Panc1 (cell line): Measurements from ENCODE around the gene SORL1. TPM values are rescaled to one million over a fixed set of nuclear protein-coding genes. Genes with fewer than 3 reads are reported as not detected.

ENCODE experiments used
- ATAC-seq: fragments of 200-7000 bp; cut with Tn5 transposase; 2 replicates; pipeline ENCODE4 v1.9.1; 2020; ENCODE audit warnings: mild to moderate bottlenecking, moderate library complexity
- BruUV-seq: library from RNA; stranded (reverse); fragments of 400-500 nt; replicated peaks from 2 replicates; lab custom pipeline; 2021; lab: Mats Ljungman, UMichigan
- CTCF ChIA-PET: fragments of 300-600 bp; sonication (Branson Sonifier 250); formaldehyde crosslinking; loops from one replicate; lab custom pipeline; 2022; ENCODE audit warnings: antibody characterized with exemption; lab: Charles Lee
- POLR2A ChIA-PET: fragments of 300-600 bp; sonication (Branson Sonifier 250); formaldehyde crosslinking; loops from one replicate; lab custom pipeline; 2022; ENCODE audit warnings: antibody characterized with exemption; lab: Charles Lee
- DNase-seq: peaks from one replicate; pipeline ENCODE4 v3.0.0-alpha.2; 2010; ENCODE audit warnings: low read depth, low spot score
- H3K27ac ChIP-seq: 2 replicates; pipeline ENCODE4 v1.5.1; 2011; ENCODE audit warnings: mild to moderate bottlenecking, low read length, inconsistent platforms
- H3K27me3 ChIP-seq: fragments of 200-500 bp; sonication (Bioruptor generic); 2 replicates; pipeline ENCODE4 v1.6.0; 2014; ENCODE audit warnings: low read length, inconsistent platforms; ENCODE audit not compliant: control insufficient read depth, insufficient read depth
- H3K36me3 ChIP-seq: fragments of 200-500 bp; sonication (Bioruptor generic); 2 replicates; pipeline ENCODE4 v1.5.1; 2014; ENCODE audit warnings: inconsistent platforms, mild to moderate bottlenecking, low read length, moderate library complexity; ENCODE audit not compliant: control insufficient read depth, insufficient read depth
- H3K4me1 ChIP-seq: 2 replicates; pipeline ENCODE4 v1.5.1; 2011; ENCODE audit warnings: inconsistent platforms, mild to moderate bottlenecking, low read length, moderate library complexity; ENCODE audit not compliant: control insufficient read depth, insufficient read depth
- H3K4me3 ChIP-seq, 2 experiments: 2 replicates each; pipeline ENCODE4 v1.5.1; 2011 to 2012; ENCODE audit warnings: low read depth in 2 of 2, low read length in 2 of 2, mild to moderate bottlenecking in 2 of 2, inconsistent platforms in 1 of 2, moderate library complexity in 1 of 2
- H3K9me3 ChIP-seq: fragments of 200-500 bp; sonication (Bioruptor generic); 2 replicates; pipeline ENCODE4 v1.5.1; 2014; ENCODE audit warnings: low read depth, mild to moderate bottlenecking, inconsistent platforms, low read length, moderate library complexity; ENCODE audit not compliant: control insufficient read depth, insufficient read depth
- POLR2AphosphoS5 ChIP-seq: IDR thresholded peaks from 2 replicates; pipeline ENCODE4 v1.6.1; 2012; ENCODE audit warnings: mild to moderate bottlenecking, low read depth, low read length, moderate library complexity
- SIN3A ChIP-seq: IDR thresholded peaks from 2 replicates; pipeline ENCODE4 v1.6.1; 2012; ENCODE audit warnings: low read depth, mild to moderate bottlenecking, low read length, moderate library complexity, borderline replicate concordance; ENCODE audit not compliant: insufficient read depth
- TCF7L2 ChIP-seq: IDR thresholded peaks from 2 replicates; pipeline ENCODE4 v1.6.1; 2011; ENCODE audit warnings: mild to moderate bottlenecking, low read depth, low read length, inconsistent platforms
- in situ Hi-C: cut with HindIII; loops from 2 replicates; pipeline ENCODE4 v1.10.0; 2016; ENCODE audit warnings: low sequenced_read_pairs, low pct_unique_long_range_greater_than_20kb
- intact Hi-C: fragments of 100-400 bp; cut with micrococcal nuclease; formaldehyde crosslinking; loops from one replicate; pipeline ENCODE4 v1.10.0; 2022; ENCODE audit not compliant: unreplicated experiment
- total RNA-seq: library from RNA; stranded (reverse); gene quantifications from one replicate; pipeline ENCODE4 v1.2.1, GENCODE V29; 2021; ENCODE audit not compliant: unreplicated experiment
- TF ChIP-seq, protein P1 (sequence below), 2 experiments: IDR thresholded peaks; 2 replicates each; pipeline ENCODE4 v1.6.1; 2011 to 2012; ENCODE audit warnings: low read depth in 2 of 2, control low read depth in 1 of 2, low read length in 1 of 2, mild to moderate bottlenecking in 1 of 2, moderate library complexity in 1 of 2; ENCODE audit not compliant: insufficient read depth in 1 of 2
- TF ChIP-seq, protein P2 (sequence below): fragments of 450-650 bp; IDR thresholded peaks from 2 replicates; pipeline ENCODE4 v1.5.1; 2017; ENCODE audit warnings: mild to moderate bottlenecking

Gene SORL1
- total RNA-seq, 1 experiment from 2014 or later, result 36.3 TPM

DNA sequence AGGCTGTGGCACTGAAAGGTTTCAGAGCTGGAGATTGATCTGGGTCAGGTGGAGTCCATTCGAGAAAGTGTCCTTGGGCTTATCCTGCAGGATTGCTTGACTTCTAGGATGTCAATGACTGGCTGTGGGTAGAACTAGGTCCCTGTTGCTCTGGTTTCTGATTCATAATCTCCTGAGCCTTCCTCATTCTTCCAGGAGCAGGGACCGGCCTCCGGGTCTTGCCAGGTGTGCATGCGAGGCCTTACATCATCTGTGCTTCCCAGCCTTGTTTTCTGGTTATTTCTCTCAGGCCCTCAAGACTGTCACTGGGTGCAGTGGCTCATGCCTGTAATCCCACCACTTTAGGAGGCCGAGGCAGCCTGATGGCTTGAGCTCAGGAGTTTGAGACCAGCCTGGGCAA, 33.9 kb downstream of the SORL1 start:
- in situ Hi-C loops, result no loop called here
- H3K4me3 ChIP-seq, result no peak overlapping the region
- TF ChIP-seq SIN3A (no peak), TCF7L2 (no peak), POLR2AphosphoS5 (no peak)
- TF ChIP-seq, protein P1, sequence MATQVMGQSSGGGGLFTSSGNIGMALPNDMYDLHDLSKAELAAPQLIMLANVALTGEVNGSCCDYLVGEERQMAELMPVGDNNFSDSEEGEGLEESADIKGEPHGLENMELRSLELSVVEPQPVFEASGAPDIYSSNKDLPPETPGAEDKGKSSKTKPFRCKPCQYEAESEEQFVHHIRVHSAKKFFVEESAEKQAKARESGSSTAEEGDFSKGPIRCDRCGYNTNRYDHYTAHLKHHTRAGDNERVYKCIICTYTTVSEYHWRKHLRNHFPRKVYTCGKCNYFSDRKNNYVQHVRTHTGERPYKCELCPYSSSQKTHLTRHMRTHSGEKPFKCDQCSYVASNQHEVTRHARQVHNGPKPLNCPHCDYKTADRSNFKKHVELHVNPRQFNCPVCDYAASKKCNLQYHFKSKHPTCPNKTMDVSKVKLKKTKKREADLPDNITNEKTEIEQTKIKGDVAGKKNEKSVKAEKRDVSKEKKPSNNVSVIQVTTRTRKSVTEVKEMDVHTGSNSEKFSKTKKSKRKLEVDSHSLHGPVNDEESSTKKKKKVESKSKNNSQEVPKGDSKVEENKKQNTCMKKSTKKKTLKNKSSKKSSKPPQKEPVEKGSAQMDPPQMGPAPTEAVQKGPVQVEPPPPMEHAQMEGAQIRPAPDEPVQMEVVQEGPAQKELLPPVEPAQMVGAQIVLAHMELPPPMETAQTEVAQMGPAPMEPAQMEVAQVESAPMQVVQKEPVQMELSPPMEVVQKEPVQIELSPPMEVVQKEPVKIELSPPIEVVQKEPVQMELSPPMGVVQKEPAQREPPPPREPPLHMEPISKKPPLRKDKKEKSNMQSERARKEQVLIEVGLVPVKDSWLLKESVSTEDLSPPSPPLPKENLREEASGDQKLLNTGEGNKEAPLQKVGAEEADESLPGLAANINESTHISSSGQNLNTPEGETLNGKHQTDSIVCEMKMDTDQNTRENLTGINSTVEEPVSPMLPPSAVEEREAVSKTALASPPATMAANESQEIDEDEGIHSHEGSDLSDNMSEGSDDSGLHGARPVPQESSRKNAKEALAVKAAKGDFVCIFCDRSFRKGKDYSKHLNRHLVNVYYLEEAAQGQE (IDR thresholded peaks at IDR 0.05; ENCODE audit: insufficient read depth in 1 of 2, low read depth in 2 of 2, low read length in 1 of 2), result no peak
- TF ChIP-seq, protein P2, sequence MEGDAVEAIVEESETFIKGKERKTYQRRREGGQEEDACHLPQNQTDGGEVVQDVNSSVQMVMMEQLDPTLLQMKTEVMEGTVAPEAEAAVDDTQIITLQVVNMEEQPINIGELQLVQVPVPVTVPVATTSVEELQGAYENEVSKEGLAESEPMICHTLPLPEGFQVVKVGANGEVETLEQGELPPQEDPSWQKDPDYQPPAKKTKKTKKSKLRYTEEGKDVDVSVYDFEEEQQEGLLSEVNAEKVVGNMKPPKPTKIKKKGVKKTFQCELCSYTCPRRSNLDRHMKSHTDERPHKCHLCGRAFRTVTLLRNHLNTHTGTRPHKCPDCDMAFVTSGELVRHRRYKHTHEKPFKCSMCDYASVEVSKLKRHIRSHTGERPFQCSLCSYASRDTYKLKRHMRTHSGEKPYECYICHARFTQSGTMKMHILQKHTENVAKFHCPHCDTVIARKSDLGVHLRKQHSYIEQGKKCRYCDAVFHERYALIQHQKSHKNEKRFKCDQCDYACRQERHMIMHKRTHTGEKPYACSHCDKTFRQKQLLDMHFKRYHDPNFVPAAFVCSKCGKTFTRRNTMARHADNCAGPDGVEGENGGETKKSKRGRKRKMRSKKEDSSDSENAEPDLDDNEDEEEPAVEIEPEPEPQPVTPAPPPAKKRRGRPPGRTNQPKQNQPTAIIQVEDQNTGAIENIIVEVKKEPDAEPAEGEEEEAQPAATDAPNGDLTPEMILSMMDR, result no peak
- ChIA-PET CTCF (no interaction called here), POLR2A (no interaction called here)
- no peaks in the 10 kb centered on the region for H3K9me3 ChIP-seq
- BruUV-seq, result no TSS peak
- DNase-seq (no peak), ATAC-seq (no peak)
- H3K36me3 ChIP-seq, result no peaks in the 10 kb centered on the region
- H3K4me1 ChIP-seq, result no peaks in the 10 kb centered on the region
- intact Hi-C loops, result no loop called here
- no peaks in the 10 kb centered on the region for H3K27me3 ChIP-seq
- H3K27ac ChIP-seq, result no peak overlapping the region

GRCh38 chr11:121487191-121487590, 35.1 kb downstream of the SORL1 start:
- ATAC-seq, result no peak
- TF ChIP-seq, protein P2, result no peak
- TF ChIP-seq SIN3A, result no peak
- TF ChIP-seq POLR2AphosphoS5, result no peak
- no peak for TF ChIP-seq TCF7L2
- TF ChIP-seq, protein P1 (IDR thresholded peaks at IDR 0.05; ENCODE audit: insufficient read depth in 1 of 2, low read depth in 2 of 2, low read length in 1 of 2), result no peak
- ChIA-PET CTCF (no interaction called here), POLR2A (no interaction called here)
- H3K9me3 ChIP-seq, result no peaks in the 10 kb centered on the region
- intact Hi-C loops, result no loop called here
- H3K27me3 ChIP-seq, result no peaks in the 10 kb centered on the region
- H3K4me3 ChIP-seq, result no peak overlapping the region
- no peak overlapping the region for H3K27ac ChIP-seq
- DNase-seq, result no peak
- no TSS peak for BruUV-seq
- no peaks in the 10 kb centered on the region for H3K36me3 ChIP-seq
- H3K4me1 ChIP-seq, result no peaks in the 10 kb centered on the region
- in situ Hi-C loops, result no loop called here
